Vagina (tissue), 2 donors: ENCODE data around the gene CDC42EP2.

Experiments
- POLR2A ChIP-seq, 2 donors: fragments of 450-650 bp; IDR thresholded peaks; one replicate each; pipeline ENCODE4 v1.6.1; 2017; ENCODE audit warnings: antibody characterized with exemption in 2 of 2, mild to moderate bottlenecking in 2 of 2, moderate library complexity in 2 of 2
- POLR2AphosphoS5 ChIP-seq, 2 donors: sonication (generic); formaldehyde crosslinking; IDR thresholded peaks; one replicate each; pipeline ENCODE4 v1.9.0; 2017; ENCODE audit warnings: antibody characterized with exemption in 2 of 2, mild to moderate bottlenecking in 2 of 2, low read depth in 1 of 2; ENCODE audit not compliant: insufficient read depth in 1 of 2
- TF ChIP-seq, protein P1 (sequence below), 3 experiments: fragments of 450-650 bp in 2 of 3; fragments of 200-600 bp in 1 of 3; sonication (generic) in 1 of 3; IDR thresholded peaks; one replicate each; pipeline ENCODE4 v1.5.1; 2017 to 2019; ENCODE audit warnings: antibody characterized with exemption in 3 of 3, mild to moderate bottlenecking in 2 of 3, moderate library complexity in 2 of 3

DNA sequence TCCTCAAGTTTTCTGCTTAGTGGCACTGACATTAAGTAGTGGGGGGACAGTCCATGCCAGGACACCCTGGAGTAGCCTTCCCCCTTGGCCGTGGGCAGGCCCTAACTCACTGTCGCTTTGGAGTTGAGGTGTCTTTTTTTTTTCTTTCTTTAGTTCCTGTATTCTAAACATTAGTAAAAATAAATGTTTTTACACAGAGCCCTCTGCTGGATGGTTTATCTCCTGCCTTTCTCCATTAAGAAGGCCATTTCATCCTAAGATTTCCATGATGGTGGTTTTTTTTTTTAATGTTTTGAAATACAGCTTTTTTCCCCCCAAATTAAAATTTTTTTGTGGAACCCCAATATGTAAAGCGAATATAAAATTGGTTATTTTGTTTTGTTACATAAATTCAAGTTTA lies 38.1 kb downstream of the CDC42EP2 start:
- TF ChIP-seq, protein P1, sequence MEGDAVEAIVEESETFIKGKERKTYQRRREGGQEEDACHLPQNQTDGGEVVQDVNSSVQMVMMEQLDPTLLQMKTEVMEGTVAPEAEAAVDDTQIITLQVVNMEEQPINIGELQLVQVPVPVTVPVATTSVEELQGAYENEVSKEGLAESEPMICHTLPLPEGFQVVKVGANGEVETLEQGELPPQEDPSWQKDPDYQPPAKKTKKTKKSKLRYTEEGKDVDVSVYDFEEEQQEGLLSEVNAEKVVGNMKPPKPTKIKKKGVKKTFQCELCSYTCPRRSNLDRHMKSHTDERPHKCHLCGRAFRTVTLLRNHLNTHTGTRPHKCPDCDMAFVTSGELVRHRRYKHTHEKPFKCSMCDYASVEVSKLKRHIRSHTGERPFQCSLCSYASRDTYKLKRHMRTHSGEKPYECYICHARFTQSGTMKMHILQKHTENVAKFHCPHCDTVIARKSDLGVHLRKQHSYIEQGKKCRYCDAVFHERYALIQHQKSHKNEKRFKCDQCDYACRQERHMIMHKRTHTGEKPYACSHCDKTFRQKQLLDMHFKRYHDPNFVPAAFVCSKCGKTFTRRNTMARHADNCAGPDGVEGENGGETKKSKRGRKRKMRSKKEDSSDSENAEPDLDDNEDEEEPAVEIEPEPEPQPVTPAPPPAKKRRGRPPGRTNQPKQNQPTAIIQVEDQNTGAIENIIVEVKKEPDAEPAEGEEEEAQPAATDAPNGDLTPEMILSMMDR (IDR thresholded peaks at IDR 0.05) = no peak
- TF ChIP-seq POLR2AphosphoS5 (IDR thresholded peaks at IDR 0.05; ENCODE audit: insufficient read depth in 1 of 2, low read depth in 1 of 2) (no peak), POLR2A (IDR thresholded peaks at IDR 0.05) (no peak)
